ENCODE measurements around the gene CYP24A1.

CYP24A1 gene

DNA sequence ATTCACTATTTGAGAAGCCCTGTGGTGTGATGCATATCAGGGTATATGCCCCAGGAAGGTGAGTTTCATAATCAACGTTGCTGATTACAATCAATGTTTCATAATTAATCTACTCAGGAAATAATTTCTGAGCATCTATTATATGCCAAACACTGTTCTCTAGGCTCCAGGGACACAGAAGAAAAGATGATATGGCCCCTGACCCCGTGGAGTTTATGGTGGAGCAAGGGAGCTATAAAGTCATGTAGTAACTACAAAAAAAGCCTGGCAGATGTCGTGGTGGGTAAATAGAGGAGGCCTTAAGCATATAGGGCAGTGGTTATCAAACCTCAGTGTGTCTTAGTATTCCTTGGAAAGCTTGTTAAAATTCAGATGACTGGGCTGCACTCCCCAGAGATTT is 63.3 kb downstream of the CYP24A1 start:
- no peak for DNase-seq

DNA sequence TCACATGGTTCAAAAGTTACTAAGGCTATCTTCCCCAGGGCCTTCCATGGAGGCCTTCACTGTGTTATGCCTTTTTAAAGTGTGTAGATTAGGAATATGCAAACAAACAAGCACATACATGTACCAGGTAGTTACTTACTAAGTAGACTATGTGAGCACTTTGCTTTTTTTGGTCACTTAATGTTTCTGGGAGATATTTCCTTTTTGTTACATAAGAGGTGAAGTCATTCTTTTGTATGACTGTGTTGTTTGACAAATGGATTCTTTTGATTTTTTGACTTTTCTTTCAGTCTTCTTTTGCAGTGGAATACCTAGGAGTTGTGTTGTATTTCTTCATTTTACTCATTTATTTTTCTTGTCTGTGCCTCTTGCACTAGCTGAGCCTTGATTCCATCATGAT is 63.7 kb downstream of the CYP24A1 start:
- no peak for DNase-seq

DNA sequence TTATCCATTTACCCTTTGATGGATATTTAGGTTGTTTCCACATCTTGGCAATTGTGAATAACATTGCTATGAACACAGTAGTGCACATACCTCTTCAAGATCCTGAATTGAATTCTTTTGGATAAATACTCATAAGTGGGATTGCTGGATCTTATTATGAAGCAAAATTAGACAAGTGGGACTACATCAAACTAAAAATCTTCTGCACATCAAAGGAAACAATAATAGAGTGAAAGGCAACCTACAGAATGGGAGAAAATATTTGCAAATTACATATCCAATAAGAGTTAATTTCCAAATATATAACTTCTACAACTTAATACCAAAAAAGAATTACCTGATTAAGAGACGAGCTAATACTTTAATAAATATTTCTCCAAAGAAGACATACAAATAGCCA is 65.0 kb downstream of the CYP24A1 start:
- no peak for DNase-seq

DNA sequence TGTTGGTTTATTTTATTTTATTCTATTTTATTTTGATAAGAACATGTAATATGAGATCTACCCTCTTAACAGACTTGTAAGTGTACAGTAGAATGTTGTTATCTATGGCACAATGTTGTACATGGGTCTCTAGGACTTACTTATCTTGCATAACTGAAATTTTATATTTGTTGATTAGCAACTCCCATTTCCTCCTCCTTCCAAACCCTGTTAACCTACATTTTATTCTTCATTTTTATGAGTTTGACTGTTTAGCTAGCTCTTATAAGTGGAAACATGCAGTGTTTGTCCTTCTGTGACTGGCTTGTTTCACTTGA is 65.5 kb downstream of the CYP24A1 start:
- DNase-seq, result no peak

GRCh38 chr20:54107600-54108325 is 66.0 kb downstream of the CYP24A1 start:
- DNase-seq, result no peak

GRCh38 chr20:54107181-54107580 is 66.6 kb downstream of the CYP24A1 start:
- DNase-seq, result no peak

DNA sequence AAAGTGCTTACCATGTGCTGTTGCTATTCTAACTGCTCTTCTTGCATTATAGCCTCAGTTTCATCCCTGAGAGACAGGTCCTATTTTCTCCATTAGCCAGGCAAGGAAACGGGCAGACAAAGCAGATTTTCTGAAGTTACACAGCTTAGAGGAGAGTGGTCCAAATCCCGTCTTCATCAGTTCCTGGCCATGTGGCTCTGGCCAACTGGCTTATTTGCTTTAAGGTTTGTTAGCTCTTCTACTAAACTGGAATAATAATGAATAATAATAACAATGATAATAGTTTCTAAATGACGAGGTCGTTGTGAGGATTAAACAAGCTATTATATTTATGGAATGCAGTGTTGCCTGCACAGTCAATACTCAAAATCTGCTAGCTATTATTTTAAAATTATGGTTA is 67.6 kb downstream of the CYP24A1 start:
- DNase-seq, result no peak

DNA sequence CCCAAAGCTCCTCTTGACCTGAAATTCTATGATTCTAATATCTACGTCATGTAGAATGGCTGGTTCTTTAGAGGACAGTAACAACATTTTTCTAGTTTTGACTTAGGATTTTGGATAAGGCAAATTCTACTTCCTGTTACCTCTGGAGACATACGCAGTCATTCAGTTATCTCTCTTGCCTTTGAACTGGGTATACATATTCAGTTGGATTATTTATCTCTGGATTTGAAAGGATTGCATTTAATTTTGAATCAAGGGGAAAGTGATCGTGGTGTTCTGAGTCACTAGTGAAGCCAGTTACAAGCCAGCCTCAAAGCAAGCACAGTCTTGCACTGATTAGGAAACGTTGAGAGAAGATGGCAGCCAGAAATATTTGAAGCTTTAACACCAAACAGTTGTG is 68.1 kb downstream of the CYP24A1 start:
- no peak for DNase-seq

DNA sequence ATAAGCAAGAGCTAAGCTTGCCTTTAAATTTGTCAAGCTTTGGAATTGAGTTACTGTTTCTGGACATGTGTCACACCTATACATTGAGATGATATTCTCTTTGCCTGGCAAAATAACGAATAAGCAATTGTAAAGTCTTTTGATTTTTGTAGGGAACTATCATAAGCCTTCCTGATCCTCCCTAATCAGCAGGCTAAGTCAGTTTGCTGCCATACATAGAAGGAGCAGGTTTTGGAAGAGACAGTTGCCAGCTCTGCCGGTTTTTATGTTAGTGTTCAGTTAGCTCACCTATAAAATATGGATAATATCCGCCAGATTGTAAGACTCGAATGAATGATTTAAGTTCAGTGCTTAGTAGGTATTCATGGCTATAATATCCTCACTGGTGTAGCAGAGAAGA is 69.0 kb downstream of the CYP24A1 start:
- DNase-seq, result no peak

- no peak for DNase-seq
Measured at GRCh38 chr20:54103762-54104600, 69.8 kb downstream of the CYP24A1 start.

Data from activated CD4-positive, alpha-beta T cell treated with anti-CD3 and anti-CD28 coated beads for 4 hours (primary cell).